DND-41 (cell line): Measurements from ENCODE around the gene TPD52L2.

Experiments
- ATAC-seq: fragments of 200-7000 bp; cut with Tn5 transposase; 3 replicates; pipeline ENCODE4 v1.9.1; 2021; ENCODE audit warnings: low read depth; ENCODE audit not compliant: insufficient read depth
- DNase-seq: peaks from one replicate; pipeline ENCODE4 v3.0.0-alpha.2; 2020
- H2AFZ ChIP-seq: 2 replicates; pipeline ENCODE4 v1.6.0; 2012; ENCODE audit warnings: low read depth, low read length
- H3K27ac ChIP-seq: 2 replicates; pipeline ENCODE4 v1.5.1; 2012; ENCODE audit warnings: low read length, inconsistent platforms
- H3K27me3 ChIP-seq: fragments of 200-600 bp; sonication (generic); 2 replicates; pipeline ENCODE4 v1.6.0; 2012; ENCODE audit warnings: low read length, mild to moderate bottlenecking, inconsistent platforms; ENCODE audit not compliant: insufficient read depth, poor library complexity
- H3K36me3 ChIP-seq: 2 replicates; pipeline ENCODE4 v1.5.1; 2012; ENCODE audit warnings: low read length, inconsistent platforms; ENCODE audit not compliant: insufficient read depth
- H3K4me1 ChIP-seq: 2 replicates; pipeline ENCODE4 v1.5.1; 2012; ENCODE audit warnings: mild to moderate bottlenecking, low read length; ENCODE audit not compliant: insufficient read depth
- H3K4me2 ChIP-seq: 2 replicates; pipeline ENCODE4 v1.6.0; 2012; ENCODE audit warnings: mild to moderate bottlenecking, moderate library complexity, low read length, inconsistent platforms; ENCODE audit not compliant: insufficient read depth
- H3K4me3 ChIP-seq, 2 experiments: fragments of 200-600 bp in 1 of 2; shearing (Covaris generic) in 1 of 2; 2 replicates each; pipeline ENCODE4 v1.5.1; 2012 to 2016; ENCODE audit warnings: inconsistent platforms in 2 of 2, low read length in 2 of 2, mild to moderate bottlenecking in 2 of 2, low read depth in 1 of 2, moderate library complexity in 1 of 2
- H3K79me2 ChIP-seq: 2 replicates; pipeline ENCODE4 v1.6.0; 2012; ENCODE audit warnings: low read length, inconsistent platforms; ENCODE audit not compliant: insufficient read depth
- H3K9ac ChIP-seq: 2 replicates; pipeline ENCODE4 v1.6.0; 2012; ENCODE audit warnings: low read depth, mild to moderate bottlenecking, inconsistent platforms, low read length, moderate library complexity
- H3K9me3 ChIP-seq: 2 replicates; pipeline ENCODE4 v1.5.1; 2012; ENCODE audit warnings: low read length, moderate library complexity, mild to moderate bottlenecking, inconsistent platforms; ENCODE audit not compliant: insufficient read depth, severe bottlenecking
- H4K20me1 ChIP-seq: 2 replicates; pipeline ENCODE4 v1.6.0; 2012; ENCODE audit warnings: low read length; ENCODE audit not compliant: insufficient read depth
- EZH2 ChIP-seq: IDR thresholded peaks from 3 replicates; pipeline ENCODE4 v1.6.1; 2012; ENCODE audit warnings: borderline replicate concordance, low read depth, mild to moderate bottlenecking, moderate library complexity, low read length, inconsistent platforms; ENCODE audit not compliant: severe bottlenecking
- TF ChIP-seq, protein P1 (sequence below): IDR thresholded peaks from 2 replicates; pipeline ENCODE4 v1.5.1; 2012; ENCODE audit warnings: borderline replicate concordance, low read length, moderate library complexity, mild to moderate bottlenecking; ENCODE audit not compliant: poor library complexity, severe bottlenecking; ENCODE audit errors: extremely low read depth

TPD52L2 gene

DNA sequence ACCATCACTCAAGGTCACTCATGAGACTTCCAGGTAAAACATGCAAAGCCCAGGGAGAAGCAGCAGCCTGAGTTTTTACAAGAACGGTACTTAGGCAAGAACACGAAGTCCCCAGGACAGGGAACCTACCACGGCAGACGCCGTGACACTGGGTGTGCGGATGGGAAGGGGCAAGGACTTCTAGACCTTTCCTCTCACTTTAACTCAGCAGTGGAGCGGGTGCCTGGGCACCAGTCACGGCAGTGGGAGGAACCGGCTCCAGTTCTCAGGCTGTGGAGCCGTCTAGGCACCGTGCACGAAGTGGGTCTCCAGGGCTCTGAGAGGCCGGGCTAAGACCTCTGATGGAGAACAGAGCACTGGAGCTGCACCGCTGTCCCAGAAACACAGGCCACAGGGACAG, 36.5 kb upstream of the TPD52L2 start:
- no peaks in the 10 kb centered on the region for H3K36me3 ChIP-seq
- 0 out of 2 replicates have a peak, but pooled peaks cover 4% of the 10 kb centered on the region for H4K20me1 ChIP-seq
- no peak overlapping the region for H3K4me2 ChIP-seq
- DNase-seq, result no peak
- no peak for ATAC-seq
- TF ChIP-seq, protein P1, sequence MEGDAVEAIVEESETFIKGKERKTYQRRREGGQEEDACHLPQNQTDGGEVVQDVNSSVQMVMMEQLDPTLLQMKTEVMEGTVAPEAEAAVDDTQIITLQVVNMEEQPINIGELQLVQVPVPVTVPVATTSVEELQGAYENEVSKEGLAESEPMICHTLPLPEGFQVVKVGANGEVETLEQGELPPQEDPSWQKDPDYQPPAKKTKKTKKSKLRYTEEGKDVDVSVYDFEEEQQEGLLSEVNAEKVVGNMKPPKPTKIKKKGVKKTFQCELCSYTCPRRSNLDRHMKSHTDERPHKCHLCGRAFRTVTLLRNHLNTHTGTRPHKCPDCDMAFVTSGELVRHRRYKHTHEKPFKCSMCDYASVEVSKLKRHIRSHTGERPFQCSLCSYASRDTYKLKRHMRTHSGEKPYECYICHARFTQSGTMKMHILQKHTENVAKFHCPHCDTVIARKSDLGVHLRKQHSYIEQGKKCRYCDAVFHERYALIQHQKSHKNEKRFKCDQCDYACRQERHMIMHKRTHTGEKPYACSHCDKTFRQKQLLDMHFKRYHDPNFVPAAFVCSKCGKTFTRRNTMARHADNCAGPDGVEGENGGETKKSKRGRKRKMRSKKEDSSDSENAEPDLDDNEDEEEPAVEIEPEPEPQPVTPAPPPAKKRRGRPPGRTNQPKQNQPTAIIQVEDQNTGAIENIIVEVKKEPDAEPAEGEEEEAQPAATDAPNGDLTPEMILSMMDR, result no peak
- TF ChIP-seq EZH2, result no peak
- no peak overlapping the region for H3K4me3 ChIP-seq
- no peak overlapping the region for H3K9ac ChIP-seq
- H2AFZ ChIP-seq, result no peak overlapping the region
- no peaks in the 10 kb centered on the region for H3K79me2 ChIP-seq
- no peak overlapping the region for H3K27ac ChIP-seq
- no peaks in the 10 kb centered on the region for H3K4me1 ChIP-seq
- H3K27me3 ChIP-seq, result peaks cover 3% of the 10 kb centered on the region
- no peaks in the 10 kb centered on the region for H3K9me3 ChIP-seq

DNA sequence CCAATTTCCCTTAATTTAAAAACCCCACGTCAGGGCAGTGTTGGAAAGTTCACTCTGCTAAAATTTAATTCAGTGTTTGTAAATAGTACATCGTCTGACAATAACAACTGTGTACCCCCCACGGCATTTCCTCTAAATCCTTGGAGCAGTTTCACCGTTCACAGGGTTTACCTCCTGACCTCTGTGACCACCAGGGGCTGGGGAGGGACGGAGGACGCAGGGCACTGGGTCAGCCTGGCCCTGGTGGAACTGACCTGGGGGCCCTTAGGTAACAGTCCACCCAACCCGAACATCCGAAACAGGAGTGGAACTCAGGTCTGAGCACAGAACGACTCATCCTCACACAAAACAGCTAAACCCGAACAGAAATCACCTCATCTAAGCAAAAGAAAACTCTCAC, 36.1 kb upstream of the TPD52L2 start:
- Histone ChIP-seq H3K4me3 (no peak overlapping the region), H3K27ac (no peak overlapping the region), H3K36me3 (no peaks in the 10 kb centered on the region), H3K9me3 (no peaks in the 10 kb centered on the region), H3K4me1 (no peaks in the 10 kb centered on the region), H3K4me2 (no peak overlapping the region), H3K27me3 (peaks cover 3% of the 10 kb centered on the region), H3K79me2 (no peaks in the 10 kb centered on the region), H3K9ac (no peak overlapping the region), H4K20me1 (0 out of 2 replicates have a peak, but pooled peaks cover 4% of the 10 kb centered on the region), H2AFZ (no peak overlapping the region)
- no peak for TF ChIP-seq EZH2
- TF ChIP-seq, protein P1, result no peak
- ATAC-seq (no peak), DNase-seq (no peak)

DNA sequence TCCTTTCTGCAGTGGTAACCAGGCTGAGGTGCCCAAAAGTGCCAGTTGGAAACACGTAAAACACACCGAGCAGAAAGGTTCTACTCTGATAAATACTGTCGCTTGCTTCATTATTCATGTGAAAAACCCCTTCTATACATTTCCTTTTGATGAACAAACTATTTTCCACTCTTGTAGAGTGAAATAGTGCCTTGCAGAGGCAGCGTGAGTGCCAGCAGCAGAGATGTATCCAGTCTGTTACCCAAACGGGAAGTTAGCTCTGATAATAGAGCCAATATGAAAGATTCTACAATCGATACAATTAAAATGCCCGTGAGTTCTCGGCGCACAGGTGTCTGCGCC, 35.5 kb upstream of the TPD52L2 start:
- H3K36me3 ChIP-seq, result no peaks in the 10 kb centered on the region
- H2AFZ ChIP-seq, result no peak overlapping the region
- no peak for TF ChIP-seq EZH2
- H4K20me1 ChIP-seq, result 0 out of 2 replicates have a peak, but pooled peaks cover 4% of the 10 kb centered on the region
- no peaks in the 10 kb centered on the region for H3K79me2 ChIP-seq
- H3K9me3 ChIP-seq, result no peaks in the 10 kb centered on the region
- DNase-seq, result no peak
- H3K4me3 ChIP-seq, result no peak overlapping the region
- ATAC-seq, result no peak
- peaks cover 3% of the 10 kb centered on the region for H3K27me3 ChIP-seq
- no peak overlapping the region for H3K27ac ChIP-seq
- H3K4me2 ChIP-seq, result no peak overlapping the region
- H3K9ac ChIP-seq, result no peak overlapping the region
- H3K4me1 ChIP-seq, result no peaks in the 10 kb centered on the region

DNA sequence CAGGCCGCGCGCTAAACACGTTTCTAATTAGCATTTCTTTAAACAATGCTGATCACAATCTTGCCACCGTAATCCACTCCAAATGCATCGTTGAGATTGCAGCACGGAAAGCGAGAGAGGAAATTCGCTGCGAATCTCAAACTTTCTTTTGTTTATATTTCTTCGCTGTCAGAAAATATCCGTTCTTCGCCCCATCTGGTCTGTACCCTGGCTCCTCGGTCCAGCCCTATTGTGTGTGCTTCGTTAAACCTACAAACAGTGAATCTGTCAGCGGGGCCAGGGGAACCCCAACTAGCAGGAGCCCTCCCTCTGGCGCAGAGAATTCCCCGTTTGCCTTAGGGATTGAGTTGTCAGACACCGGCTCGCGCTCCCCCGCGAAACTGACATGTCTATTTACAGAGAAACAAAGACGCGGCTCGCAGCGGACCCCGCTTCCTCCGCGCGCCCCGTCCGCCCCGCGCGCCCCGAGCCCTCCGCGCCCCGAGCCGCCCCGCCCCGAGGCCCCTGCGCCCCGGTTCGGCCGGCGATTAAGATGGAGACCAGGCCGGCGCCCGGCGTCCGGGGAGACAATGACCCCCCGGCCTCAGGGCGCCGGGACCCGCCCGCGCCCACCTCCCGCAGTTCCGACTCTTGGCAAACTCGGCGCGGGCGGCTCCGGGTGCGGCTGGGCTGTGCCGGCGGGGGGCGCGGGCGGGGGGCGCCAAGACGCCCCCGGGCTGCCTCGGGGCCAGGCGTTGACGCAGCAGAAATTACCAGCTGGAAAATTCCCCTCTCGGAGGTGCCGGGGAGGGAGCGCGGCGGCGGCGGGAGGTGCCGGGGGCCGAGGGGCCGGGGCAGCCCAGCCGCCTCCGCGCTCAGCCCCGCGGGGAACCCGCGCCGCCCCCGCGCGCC, 34.9 kb upstream of the TPD52L2 start:
- Histone ChIP-seq H2AFZ (no peak overlapping the region), H4K20me1 (0 out of 2 replicates have a peak, but pooled peaks cover 4% of the 10 kb centered on the region), H3K4me3 (no peak overlapping the region), H3K27ac (no peak overlapping the region), H3K4me1 (no peaks in the 10 kb centered on the region), H3K9me3 (no peaks in the 10 kb centered on the region), H3K36me3 (no peaks in the 10 kb centered on the region), H3K4me2 (no peak overlapping the region), H3K27me3 (peaks cover 3% of the 10 kb centered on the region), H3K79me2 (no peaks in the 10 kb centered on the region), H3K9ac (no peak overlapping the region)
- DNase-seq, result no peak
- TF ChIP-seq EZH2, result no peak
- TF ChIP-seq, protein P1, result no peak
- ATAC-seq, result no peak
